Lower leg skin (tissue), 4 donors: ENCODE measurements around the gene POU6F2. TPM values are rescaled to one million over a fixed set of nuclear protein-coding genes. Genes with fewer than 3 reads are reported as not detected.

Source experiments
- DNase-seq, 2 donors: peaks; one replicate each; pipeline ENCODE4 v3.0.0-alpha.2; 2019; ENCODE audit warnings: low spot score in 2 of 2
- H3K4me3 ChIP-seq: fragments of 200-600 bp; sonication (generic); 2 replicates; pipeline ENCODE4 v1.5.1; 2017; ENCODE audit warnings: mild to moderate bottlenecking, low read depth; ENCODE audit not compliant: poor library complexity, severe bottlenecking
- CTCF ChIP-seq, 3 donors: fragments of 450-650 bp; IDR thresholded peaks; one replicate each; pipeline ENCODE4 v1.5.1; 2016; ENCODE audit warnings: antibody characterized with exemption in 3 of 3, mild to moderate bottlenecking in 3 of 3, moderate library complexity in 2 of 3
- POLR2A ChIP-seq, 2 donors: fragments of 450-650 bp; IDR thresholded peaks; one replicate each; pipeline ENCODE4 v1.6.1; 2016 to 2017; ENCODE audit warnings: antibody characterized with exemption in 2 of 2, mild to moderate bottlenecking in 1 of 2, moderate library complexity in 1 of 2
- WGBS, 2 donors: methylation state at CpG; one replicate each; pipeline ENCODE4 v1.1.5; 2018; 5-methylcytosine and 5-hydroxymethylcytosine counted together
- intact Hi-C: fragments of 100-400 bp; cut with DNase I; formaldehyde crosslinking; loops from one replicate; pipeline ENCODE4 v1.15.0; 2023; ENCODE audit warnings: low total_unique reads
- total RNA-seq, 4 donors: library from RNA; depleted of rRNA; stranded (reverse); fragments of >200 nt; gene quantifications; one replicate each; pipeline ENCODE4 v1.1.0, GENCODE V29; 2016

The POU6F2 gene
- total RNA-seq, 4 donors from 2014 or later: 0.36 TPM; not detected in 3

GRCh38 chr7:39132306-39132705 lies 154.6 kb downstream of the POU6F2 start:
- intact Hi-C loops: no loop called here
- TF ChIP-seq CTCF (IDR thresholded peaks at IDR 0.05) (no peak), POLR2A (IDR thresholded peaks at IDR 0.05) (no peak)
- DNase-seq: no peak
- 71% methylated on average over 5 of the region's 5 CpGs for WGBS, 2 donors
- no peak overlapping the region for H3K4me3 ChIP-seq

DNA sequence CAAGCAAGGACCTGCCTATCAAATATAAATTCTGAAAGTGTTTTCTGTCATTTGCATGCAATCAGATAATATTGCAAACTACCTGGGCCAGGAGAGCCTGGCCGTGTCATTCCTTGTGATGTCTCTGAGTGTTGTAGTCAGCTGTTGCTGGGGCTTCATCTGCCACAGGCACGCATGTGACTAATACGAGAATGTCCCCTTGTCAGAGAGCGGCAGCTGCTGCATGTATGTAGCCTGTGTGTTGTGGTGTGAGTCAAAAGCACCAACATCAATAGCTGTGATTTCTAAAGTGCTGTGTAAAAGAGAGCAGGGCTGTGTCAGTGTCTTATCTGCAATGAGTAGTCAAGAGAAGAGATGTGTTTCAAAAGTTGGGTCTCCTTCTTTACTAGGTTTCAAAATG lies 155.4 kb downstream of the POU6F2 start:
- H3K4me3 ChIP-seq: no peak overlapping the region
- TF ChIP-seq CTCF (IDR thresholded peaks at IDR 0.05) (no peak), POLR2A (IDR thresholded peaks at IDR 0.05) (no peak)
- intact Hi-C loops: no loop called here
- 39 to 43% methylated on average over 4 of the region's 4 CpGs for WGBS, 2 donors
- DNase-seq: no peak

GRCh38 chr7:39137480-39137879 lies 159.8 kb downstream of the POU6F2 start:
- no peak for TF ChIP-seq CTCF (IDR thresholded peaks at IDR 0.05)
- TF ChIP-seq POLR2A (IDR thresholded peaks at IDR 0.05): no peak
- no peak overlapping the region for H3K4me3 ChIP-seq
- intact Hi-C loops: no loop called here
- no peak for DNase-seq
- 79 to 84% methylated on average over 1 of the region's 1 CpG for WGBS, 2 donors

- no peak for DNase-seq
- H3K4me3 ChIP-seq: no peak overlapping the region
- intact Hi-C loops: no loop called here
- WGBS, 2 donors: 77 to 82% methylated on average over 1 of the region's 1 CpG
- no peak for TF ChIP-seq CTCF (IDR thresholded peaks at IDR 0.05)
- no peak for TF ChIP-seq POLR2A (IDR thresholded peaks at IDR 0.05)
These were observed 165.0 kb downstream of the POU6F2 start for GRCh38 chr7:39142750-39143149.

DNA sequence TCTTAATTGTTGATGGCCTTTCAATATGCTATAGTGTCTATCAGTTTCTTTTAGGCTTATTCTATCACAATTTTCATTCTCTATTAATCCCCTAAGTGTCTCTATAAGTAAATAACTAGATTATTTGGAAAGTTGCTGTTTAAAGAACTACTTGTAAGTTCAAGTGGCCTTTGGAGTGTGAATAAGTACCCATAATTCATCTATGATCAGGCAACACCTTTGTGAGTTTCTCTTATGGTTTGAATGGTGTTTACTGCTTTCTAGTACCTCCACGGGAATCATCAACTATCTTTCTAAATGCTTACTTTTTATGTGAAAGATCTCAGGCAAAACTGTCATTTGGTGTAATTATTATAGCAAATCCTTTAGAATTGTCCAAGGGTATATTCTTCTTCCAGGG lies 166.7 kb downstream of the POU6F2 start:
- TF ChIP-seq POLR2A (IDR thresholded peaks at IDR 0.05) (no peak), CTCF (IDR thresholded peaks at IDR 0.05) (no peak)
- no peak overlapping the region for H3K4me3 ChIP-seq
- 89 to 90% methylated on average over 1 of the region's 1 CpG for WGBS, 2 donors
- no peak for DNase-seq
- intact Hi-C loops: no loop called here

GRCh38 chr7:39145283-39145682 lies 167.6 kb downstream of the POU6F2 start:
- intact Hi-C loops: no loop called here
- no peak for DNase-seq
- TF ChIP-seq CTCF (IDR thresholded peaks at IDR 0.05) (no peak), POLR2A (IDR thresholded peaks at IDR 0.05) (no peak)
- no peak overlapping the region for H3K4me3 ChIP-seq
- 83 to 88% methylated on average over 3 of the region's 3 CpGs for WGBS, 2 donors
